HEK293 (cell line): ENCODE data around the gene ALG1.

Experiments used
- BCL11A ChIP-seq: fragments of 450-650 bp; formaldehyde crosslinking; IDR thresholded peaks from 2 replicates; pipeline ENCODE4 v1.5.1; 2016; ENCODE audit warnings: low read depth, missing biosample characterization, missing genetic modification characterization
- CTCF ChIP-seq: fragments of 450-650 bp; formaldehyde crosslinking; IDR thresholded peaks from 2 replicates; pipeline ENCODE4 v1.5.1; 2016; ENCODE audit warnings: missing biosample characterization, missing genetic modification characterization

DNA sequence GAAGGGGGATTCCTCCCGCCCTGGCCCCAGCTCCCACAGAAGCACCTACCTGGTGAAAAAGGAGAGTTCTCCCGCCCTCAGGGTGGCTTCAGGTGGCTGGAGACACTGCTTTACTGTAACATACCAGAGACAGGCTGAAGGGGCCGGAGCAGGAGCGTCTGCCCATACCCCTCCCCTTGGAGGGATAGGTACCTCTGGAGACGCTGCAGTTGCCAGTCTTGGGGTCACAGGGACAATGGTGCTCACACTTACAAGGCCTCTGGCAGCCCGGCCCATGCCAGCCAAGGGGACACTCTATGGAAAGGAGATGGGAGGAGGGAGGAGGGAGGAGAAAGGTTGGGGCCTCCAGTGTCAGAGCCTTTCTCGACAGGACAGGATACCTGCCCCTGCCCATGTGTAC lies 44.6 kb upstream of the ALG1 start:
- TF ChIP-seq CTCF (tag by site-specific recombination), result no peak
- no peak for TF ChIP-seq BCL11A
